Endodermal cell (in vitro differentiated cells): ENCODE measurements around the gene TRMT10B. TPM values are rescaled to one million over a fixed set of nuclear protein-coding genes. Genes with fewer than 3 reads are reported as not detected.

ENCODE experiments used
- DNase-seq: peaks from one replicate; pipeline ENCODE4 v3.0.0-alpha.2; 2017
- H3K27ac ChIP-seq: 2 replicates; pipeline ENCODE4 v1.5.1; 2013; ENCODE audit warnings: mild to moderate bottlenecking, low read depth, low read length, moderate library complexity
- H3K27me3 ChIP-seq: 2 replicates; pipeline ENCODE4 v1.6.1; 2013; ENCODE audit warnings: mild to moderate bottlenecking, low read length, moderate library complexity; ENCODE audit not compliant: insufficient read depth, control insufficient read depth, poor library complexity, severe bottlenecking
- H3K36me3 ChIP-seq: 2 replicates; pipeline ENCODE4 v1.7.0; 2013; ENCODE audit warnings: mild to moderate bottlenecking, low read length, moderate library complexity; ENCODE audit not compliant: control insufficient read depth, insufficient read depth
- H3K4me1 ChIP-seq: one replicate; pipeline ENCODE4 v1.7.0; 2013; ENCODE audit warnings: low read length; ENCODE audit not compliant: control insufficient read depth, insufficient read depth
- H3K4me3 ChIP-seq: 2 replicates; pipeline ENCODE4 v1.5.1; 2013; ENCODE audit warnings: mild to moderate bottlenecking, low read length, moderate library complexity
- H3K9ac ChIP-seq: 2 replicates; pipeline ENCODE4 v1.6.1; 2013; ENCODE audit warnings: mild to moderate bottlenecking, low read length, moderate library complexity; ENCODE audit not compliant: poor library complexity, severe bottlenecking; ENCODE audit errors: extremely low read depth
- H3K9me3 ChIP-seq: 2 replicates; pipeline ENCODE4 v1.6.1; 2013; ENCODE audit warnings: mild to moderate bottlenecking, low read length, moderate library complexity; ENCODE audit not compliant: control insufficient read depth
- H3K27ac Mint-ChIP-seq: 2 replicates; pipeline ENCODE4 v1.8.0; 2020; ENCODE audit warnings: mixed read lengths
- H3K27me3 Mint-ChIP-seq: 2 replicates; pipeline ENCODE4 v1.8.0; 2021; ENCODE audit warnings: mild to moderate bottlenecking, mixed read lengths; ENCODE audit not compliant: insufficient read depth
- H3K36me3 Mint-ChIP-seq: 2 replicates; pipeline ENCODE4 v1.8.0; 2020; ENCODE audit warnings: low read depth, mixed read lengths
- H3K4me1 Mint-ChIP-seq: 2 replicates; pipeline ENCODE4 v1.8.0; 2020; ENCODE audit warnings: mixed read lengths
- H3K4me3 Mint-ChIP-seq: 2 replicates; pipeline ENCODE4 v1.8.0; 2020; ENCODE audit warnings: mild to moderate bottlenecking, moderate library complexity, mixed read lengths
- H3K9me3 Mint-ChIP-seq: 2 replicates; pipeline ENCODE4 v1.8.0; 2020; ENCODE audit warnings: mild to moderate bottlenecking, mixed read lengths
- CTCF ChIP-seq: fragments of 200-600 bp; sonication (generic); conservative IDR thresholded peaks from 2 replicates; pipeline ENCODE4 v1.5.0; 2021; ENCODE audit warnings: antibody characterized with exemption, mild to moderate bottlenecking
- WGBS, 2 experiments: methylation state at CpG; one replicate each; pipeline versions ENCODE4 v1.1.5 to v1.1.7; 2013; ENCODE audit warnings: missing lambda C conversion rate in 2 of 2, mixed read lengths in 1 of 2; ENCODE audit not compliant: insufficient coverage in 1 of 2, insufficient read length in 1 of 2; 5-methylcytosine and 5-hydroxymethylcytosine counted together
- total RNA-seq, 2 donors: library from RNA; stranded (reverse); fragmentation: NEBNext Ultra II Directional in 1 of 2; extraction: Animal tissue kit (Norgen Biotek cat#: 25700) in 1 of 2; gene quantifications; 2 replicates in 1 of 2; 3 replicates in 1 of 2; pipeline ENCODE4 v1.2.1, GENCODE V29; 2021

The TRMT10B gene
- total RNA-seq, 2 donors from 2014 or later: 9.3 to 11.6 TPM

DNA sequence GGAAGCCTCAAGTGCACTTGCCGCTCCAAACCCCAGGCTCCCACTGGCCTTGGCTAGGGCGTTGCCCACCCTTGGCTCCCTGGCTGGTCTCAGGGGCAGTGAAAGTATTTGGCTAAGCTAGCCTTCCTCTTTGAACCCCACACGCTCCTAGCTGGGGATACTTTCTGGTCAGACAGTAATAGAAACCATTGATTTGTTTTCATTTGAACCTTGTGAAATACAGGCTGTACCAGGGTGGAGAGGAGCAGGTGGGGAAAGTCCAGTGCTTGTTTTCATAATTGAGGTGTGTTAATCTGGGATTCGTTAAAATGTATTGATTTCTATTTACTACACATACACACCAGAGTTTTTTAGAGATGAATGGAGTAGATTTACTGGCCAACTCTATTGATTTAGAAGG lies 45.9 kb upstream of the TRMT10B start:
- Histone ChIP-seq H3K27ac (no peak overlapping the region), H3K9ac (no peak overlapping the region), H3K27me3 (peaks cover 16% of the 10 kb centered on the region), H3K4me1 (no peaks in the 10 kb centered on the region), H3K9me3 (no peaks in the 10 kb centered on the region), H3K4me3 (no peak overlapping the region), H3K36me3 (no peaks in the 10 kb centered on the region)
- H3K9me3 Mint-ChIP-seq: no peaks in the 10 kb centered on the region
- H3K27ac Mint-ChIP-seq: no peak overlapping the region
- no peak for TF ChIP-seq CTCF
- DNase-seq: no peak
- H3K4me3 Mint-ChIP-seq: no peak overlapping the region
- WGBS, 2 experiments: 94 to 100% methylated on average over 1 to 3 of the region's 4 CpGs
- H3K4me1 Mint-ChIP-seq: no peaks in the 10 kb centered on the region
- peaks cover 7% of the 10 kb centered on the region for H3K27me3 Mint-ChIP-seq
- H3K36me3 Mint-ChIP-seq: no peaks in the 10 kb centered on the region

DNA sequence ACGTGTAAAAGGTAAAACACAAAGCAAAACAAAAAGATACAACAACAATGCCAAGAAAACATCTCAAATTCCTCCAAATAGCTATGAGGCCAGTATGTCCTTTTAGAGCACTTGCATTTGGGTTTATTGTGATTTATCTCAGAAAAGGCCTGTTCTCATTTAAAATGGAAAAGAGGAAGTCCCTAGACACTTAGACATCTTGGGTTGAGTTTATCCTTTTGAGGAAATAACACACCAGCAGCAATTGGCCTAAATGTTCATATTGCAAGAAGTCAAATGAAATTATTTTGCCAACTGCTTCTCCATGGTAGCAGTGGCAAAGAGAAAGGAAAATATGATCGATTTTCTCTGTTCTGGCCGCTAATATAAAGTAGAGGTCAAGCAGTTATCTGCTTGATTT lies 43.6 kb upstream of the TRMT10B start:
- H3K27me3 Mint-ChIP-seq: peaks cover 7% of the 10 kb centered on the region
- no peak for TF ChIP-seq CTCF

DNA sequence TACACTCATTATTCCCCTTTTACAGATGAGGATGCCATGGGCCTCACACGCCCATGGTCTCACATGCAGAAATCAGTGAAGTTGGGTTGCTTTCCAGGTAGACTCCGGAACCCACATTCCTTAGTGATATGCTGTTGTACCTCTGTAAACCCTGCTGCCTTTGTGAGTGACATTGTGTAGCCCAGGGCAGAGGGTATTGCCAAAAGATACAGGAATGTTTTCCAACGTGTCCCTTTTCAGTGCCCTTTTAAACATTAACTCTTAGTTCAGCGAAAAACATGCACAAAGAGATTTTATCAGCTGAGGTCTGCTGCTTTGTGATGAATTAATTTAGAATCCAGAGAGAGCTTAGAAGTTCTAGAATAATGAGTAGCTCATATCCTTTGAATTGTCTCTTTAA lies 38.3 kb upstream of the TRMT10B start:
- H3K9me3 ChIP-seq: no peaks in the 10 kb centered on the region
- no peak for DNase-seq
- H3K4me3 ChIP-seq: no peak overlapping the region
- H3K27me3 ChIP-seq: no peaks in the 10 kb centered on the region
- Mint-ChIP-seq H3K27me3 (no peaks in the 10 kb centered on the region), H3K27ac (no peak overlapping the region), H3K36me3 (no peaks in the 10 kb centered on the region), H3K4me1 (peaks cover 4% of the 10 kb centered on the region), H3K4me3 (no peak overlapping the region), H3K9me3 (no peaks in the 10 kb centered on the region)
- H3K36me3 ChIP-seq: no peaks in the 10 kb centered on the region
- no peak overlapping the region for H3K27ac ChIP-seq
- H3K4me1 ChIP-seq: no peaks in the 10 kb centered on the region
- 91 to 93% methylated on average over 4 of the region's 4 CpGs for WGBS, 2 experiments
- no peak for TF ChIP-seq CTCF
- no peak overlapping the region for H3K9ac ChIP-seq

More for the DNA sequence above, 43.6 kb upstream of the TRMT10B start:
- 89 to 96% methylated on average over 3 of the region's 3 CpGs for WGBS, 2 experiments
- Mint-ChIP-seq H3K36me3 (no peaks in the 10 kb centered on the region), H3K4me3 (no peak overlapping the region), H3K9me3 (no peaks in the 10 kb centered on the region), H3K27ac (no peak overlapping the region), H3K4me1 (no peaks in the 10 kb centered on the region)
- H3K9me3 ChIP-seq: no peaks in the 10 kb centered on the region
- no peaks in the 10 kb centered on the region for H3K4me1 ChIP-seq
- no peaks in the 10 kb centered on the region for H3K36me3 ChIP-seq
- no peak overlapping the region for H3K4me3 ChIP-seq
- peaks cover 16% of the 10 kb centered on the region for H3K27me3 ChIP-seq
- H3K9ac ChIP-seq: no peak overlapping the region
- no peak for DNase-seq
- no peak overlapping the region for H3K27ac ChIP-seq
